ENCODE results near the gene RHEB. TPM values are rescaled to one million over a fixed set of nuclear protein-coding genes. Genes with fewer than 3 reads are reported as not detected.

The RHEB gene
- total RNA-seq, 1 donor from 2014 or later, result 143 TPM

GRCh38 chr7:151503902-151504714 is 15.6 kb downstream of the RHEB start:
- Histone ChIP-seq H4K20me1 (ENCODE audit: insufficient read depth, low read length) (peaks cover 98% of the 10 kb centered on the region), H3K9me3 (ENCODE audit: insufficient read depth, low read depth, low read length) (no peaks in the 10 kb centered on the region)

GRCh38 chr7:151501676-151502075 is 18.0 kb downstream of the RHEB start:
- Histone ChIP-seq H3K36me3 (ENCODE audit: insufficient read depth, low read length) (no peaks in the 10 kb centered on the region), H3K9me3 (ENCODE audit: insufficient read depth, low read depth, low read length) (no peaks in the 10 kb centered on the region), H3K4me2 (ENCODE audit: low read length) (no peak overlapping the region), H2AFZ (ENCODE audit: low read depth, low read length) (no peak overlapping the region), H3K9ac (ENCODE audit: low read length) (no peak overlapping the region), H3K27me3 (ENCODE audit: insufficient read depth, low read length) (no peaks in the 10 kb centered on the region), H4K20me1 (ENCODE audit: insufficient read depth, low read length) (peaks cover 99% of the 10 kb centered on the region), H3K27ac (ENCODE audit: low read depth, low read length) (no peak overlapping the region), H3K79me2 (ENCODE audit: insufficient read depth, low read length) (peaks cover 99% of the 10 kb centered on the region), H3K4me1 (ENCODE audit: insufficient read depth, low read length) (peaks cover 6% of the 10 kb centered on the region), H3K4me3 (ENCODE audit: insufficient read depth, low read depth, low read length) (no peak overlapping the region)
- TF ChIP-seq CTCF (IDR thresholded peaks at IDR 0.05; ENCODE audit: insufficient read depth, low read depth, low read length) (no peak), EZH2 (IDR thresholded peaks at IDR 0.05; ENCODE audit: insufficient read depth, low read length) (no peak)
- H3K4me3 Mint-ChIP-seq (ENCODE audit: unreplicated experiment), result no peak overlapping the region
- no peak for DNase-seq (ENCODE audit: low read depth)
- H3K4me1 Mint-ChIP-seq (ENCODE audit: low read depth, unreplicated experiment), result peaks cover 39% of the 10 kb centered on the region
- H3K27me3 Mint-ChIP-seq (ENCODE audit: low read depth, unreplicated experiment), result no peaks in the 10 kb centered on the region
- peak overlapping the region; percentile 18 for H3K27ac Mint-ChIP-seq (ENCODE audit: unreplicated experiment)
- no peaks in the 10 kb centered on the region for H3K9me3 Mint-ChIP-seq (ENCODE audit: unreplicated experiment)
- peaks cover 1% of the 10 kb centered on the region for H3K36me3 Mint-ChIP-seq (ENCODE audit: low read depth, unreplicated experiment)
- FAIRE-seq, result no peak

More at GRCh38 chr7:151503902-151504714, 15.6 kb downstream of the RHEB start:
- no peak overlapping the region for H3K4me3 ChIP-seq (ENCODE audit: insufficient read depth, low read depth, low read length)
- peaks cover 34% of the 10 kb centered on the region for H3K4me1 Mint-ChIP-seq (ENCODE audit: low read depth, unreplicated experiment)
- peaks cover 1% of the 10 kb centered on the region for H3K36me3 Mint-ChIP-seq (ENCODE audit: low read depth, unreplicated experiment)
- peaks cover 6% of the 10 kb centered on the region for H3K4me1 ChIP-seq (ENCODE audit: insufficient read depth, low read length)
- DNase-seq (ENCODE audit: low read depth) (peak; percentile 62), FAIRE-seq (peak; percentile 17)
- no peak overlapping the region for H3K9ac ChIP-seq (ENCODE audit: low read length)
- peak overlapping the region; percentile 17 for H3K4me2 ChIP-seq (ENCODE audit: low read length)
- H3K27ac Mint-ChIP-seq (ENCODE audit: unreplicated experiment), result peak overlapping the region; percentile 20
- no peaks in the 10 kb centered on the region for H3K27me3 Mint-ChIP-seq (ENCODE audit: low read depth, unreplicated experiment)
- no peaks in the 10 kb centered on the region for H3K36me3 ChIP-seq (ENCODE audit: insufficient read depth, low read length)
- H2AFZ ChIP-seq (ENCODE audit: low read depth, low read length), result no peak overlapping the region
- H3K27ac ChIP-seq (ENCODE audit: low read depth, low read length), result no peak overlapping the region
- no peaks in the 10 kb centered on the region for H3K27me3 ChIP-seq (ENCODE audit: insufficient read depth, low read length)
- H3K4me3 Mint-ChIP-seq (ENCODE audit: unreplicated experiment), result no peak overlapping the region
- TF ChIP-seq CTCF (IDR thresholded peaks at IDR 0.05; ENCODE audit: insufficient read depth, low read depth, low read length), result no peak
- TF ChIP-seq EZH2 (IDR thresholded peaks at IDR 0.05; ENCODE audit: insufficient read depth, low read length), result no peak
- peaks cover 100% of the 10 kb centered on the region for H3K79me2 ChIP-seq (ENCODE audit: insufficient read depth, low read length)
- no peaks in the 10 kb centered on the region for H3K9me3 Mint-ChIP-seq (ENCODE audit: unreplicated experiment)

GRCh38 chr7:151498495-151498894 is 21.2 kb downstream of the RHEB start:
- peaks cover 1% of the 10 kb centered on the region for H3K36me3 Mint-ChIP-seq (ENCODE audit: low read depth, unreplicated experiment)
- H4K20me1 ChIP-seq (ENCODE audit: insufficient read depth, low read length), result peaks cover 97% of the 10 kb centered on the region
- no peak overlapping the region for H3K9ac ChIP-seq (ENCODE audit: low read length)
- no peak overlapping the region for H2AFZ ChIP-seq (ENCODE audit: low read depth, low read length)
- H3K4me3 ChIP-seq (ENCODE audit: insufficient read depth, low read depth, low read length), result no peak overlapping the region
- TF ChIP-seq CTCF (IDR thresholded peaks at IDR 0.05; ENCODE audit: insufficient read depth, low read depth, low read length) (no peak), EZH2 (IDR thresholded peaks at IDR 0.05; ENCODE audit: insufficient read depth, low read length) (no peak)
- no peaks in the 10 kb centered on the region for H3K9me3 Mint-ChIP-seq (ENCODE audit: unreplicated experiment)
- no peak overlapping the region for H3K4me3 Mint-ChIP-seq (ENCODE audit: unreplicated experiment)
- H3K27me3 Mint-ChIP-seq (ENCODE audit: low read depth, unreplicated experiment), result no peaks in the 10 kb centered on the region
- H3K4me1 ChIP-seq (ENCODE audit: insufficient read depth, low read length), result peaks cover 11% of the 10 kb centered on the region
- no peak overlapping the region for H3K4me2 ChIP-seq (ENCODE audit: low read length)
- peaks cover 39% of the 10 kb centered on the region for H3K4me1 Mint-ChIP-seq (ENCODE audit: low read depth, unreplicated experiment)
- H3K27ac Mint-ChIP-seq (ENCODE audit: unreplicated experiment), result no peak overlapping the region
- FAIRE-seq (no peak), DNase-seq (ENCODE audit: low read depth) (no peak)
- no peaks in the 10 kb centered on the region for H3K36me3 ChIP-seq (ENCODE audit: insufficient read depth, low read length)
- H3K79me2 ChIP-seq (ENCODE audit: insufficient read depth, low read length), result peaks cover 99% of the 10 kb centered on the region
- no peak overlapping the region for H3K27ac ChIP-seq (ENCODE audit: low read depth, low read length)
- no peaks in the 10 kb centered on the region for H3K27me3 ChIP-seq (ENCODE audit: insufficient read depth, low read length)
- H3K9me3 ChIP-seq (ENCODE audit: insufficient read depth, low read depth, low read length), result no peaks in the 10 kb centered on the region

Data from astrocyte (in vitro differentiated cells and primary cell).